ENCODE data around the gene H6PD.

DNA sequence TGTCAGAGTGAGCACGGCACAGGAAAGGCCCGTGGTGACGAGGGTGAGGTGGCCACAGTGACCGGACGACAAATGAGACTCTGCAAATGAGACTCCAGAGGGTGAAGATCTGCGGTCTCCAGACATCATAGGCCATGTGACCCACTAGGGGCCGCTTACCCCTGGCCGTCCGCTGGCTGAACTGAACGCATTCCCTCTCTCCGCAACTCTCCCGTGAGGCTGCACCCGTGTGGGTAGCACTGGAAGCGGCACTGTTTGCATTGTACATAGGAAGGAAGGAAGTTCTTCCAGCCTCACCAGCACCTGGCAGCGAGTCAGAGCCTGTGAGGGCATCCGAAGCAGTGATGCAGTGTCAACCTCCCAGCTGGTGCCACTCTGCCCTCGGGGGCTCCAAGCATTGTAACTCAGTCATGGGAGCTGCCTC is 34.5 kb downstream of the H6PD start:
- TF ChIP-seq, protein P1, sequence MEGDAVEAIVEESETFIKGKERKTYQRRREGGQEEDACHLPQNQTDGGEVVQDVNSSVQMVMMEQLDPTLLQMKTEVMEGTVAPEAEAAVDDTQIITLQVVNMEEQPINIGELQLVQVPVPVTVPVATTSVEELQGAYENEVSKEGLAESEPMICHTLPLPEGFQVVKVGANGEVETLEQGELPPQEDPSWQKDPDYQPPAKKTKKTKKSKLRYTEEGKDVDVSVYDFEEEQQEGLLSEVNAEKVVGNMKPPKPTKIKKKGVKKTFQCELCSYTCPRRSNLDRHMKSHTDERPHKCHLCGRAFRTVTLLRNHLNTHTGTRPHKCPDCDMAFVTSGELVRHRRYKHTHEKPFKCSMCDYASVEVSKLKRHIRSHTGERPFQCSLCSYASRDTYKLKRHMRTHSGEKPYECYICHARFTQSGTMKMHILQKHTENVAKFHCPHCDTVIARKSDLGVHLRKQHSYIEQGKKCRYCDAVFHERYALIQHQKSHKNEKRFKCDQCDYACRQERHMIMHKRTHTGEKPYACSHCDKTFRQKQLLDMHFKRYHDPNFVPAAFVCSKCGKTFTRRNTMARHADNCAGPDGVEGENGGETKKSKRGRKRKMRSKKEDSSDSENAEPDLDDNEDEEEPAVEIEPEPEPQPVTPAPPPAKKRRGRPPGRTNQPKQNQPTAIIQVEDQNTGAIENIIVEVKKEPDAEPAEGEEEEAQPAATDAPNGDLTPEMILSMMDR (IDR thresholded peaks at IDR 0.05; ENCODE audit: insufficient read depth, low read length, poor library complexity, severe bottlenecking) = no peak
- no peak for TF ChIP-seq EZH2phosphoT487 (conservative IDR thresholded peaks at IDR 0.05; ENCODE audit: low read length)
